Chondrocyte (in vitro differentiated cells): ENCODE measurements around the gene LONRF3. TPM values are rescaled to one million over a fixed set of nuclear protein-coding genes. Genes with fewer than 3 reads are reported as not detected.

Experiments
- DNase-seq: peaks from one replicate; pipeline ENCODE4 v3.0.0; 2021; ENCODE audit warnings: mixed read lengths, low spot score
- H3K27ac Mint-ChIP-seq: one replicate; pipeline ENCODE4 v1.8.0; 2021; ENCODE audit warnings: mild to moderate bottlenecking, moderate library complexity, mixed read lengths; ENCODE audit not compliant: unreplicated experiment
- H3K27me3 Mint-ChIP-seq: 2 replicates; pipeline ENCODE4 v1.8.0; 2021; ENCODE audit warnings: low read depth, mixed read lengths
- H3K36me3 Mint-ChIP-seq: 2 replicates; pipeline ENCODE4 v1.8.0; 2021; ENCODE audit warnings: low read depth, mixed read lengths
- H3K4me1 Mint-ChIP-seq: 2 replicates; pipeline ENCODE4 v1.8.0; 2021; ENCODE audit warnings: low read depth, mild to moderate bottlenecking, mixed read lengths
- H3K4me3 Mint-ChIP-seq: one replicate; pipeline ENCODE4 v1.8.0; 2021; ENCODE audit warnings: mild to moderate bottlenecking, moderate library complexity, mixed read lengths; ENCODE audit not compliant: unreplicated experiment
- H3K9me3 Mint-ChIP-seq: 2 replicates; pipeline ENCODE4 v1.8.0; 2021; ENCODE audit warnings: low read depth, mixed read lengths
- CTCF ChIP-seq: fragments of 200-600 bp; sonication (generic); IDR thresholded peaks from 2 replicates; pipeline ENCODE4 v1.5.0; 2021; ENCODE audit warnings: antibody characterized with exemption, mild to moderate bottlenecking, moderate library complexity
- total RNA-seq: library from RNA; stranded (reverse); gene quantifications from 3 replicates; pipeline ENCODE4 v1.2.1, GENCODE V29; 2021

Gene LONRF3
- total RNA-seq, 1 donor from 2014 or later, result 0.07 TPM

GRCh38 chrX:118974908-118975671 is 672 bp downstream of the LONRF3 start:
- Mint-ChIP-seq H3K9me3 (peaks cover 3% of the 10 kb centered on the region), H3K4me1 (peaks cover 13% of the 10 kb centered on the region), H3K4me3 (peak overlapping the region; percentile 77), H3K27ac (no peak overlapping the region), H3K36me3 (peaks cover 1% of the 10 kb centered on the region), H3K27me3 (peaks cover 26% of the 10 kb centered on the region)
- no peak for DNase-seq
- TF ChIP-seq CTCF, result peak; percentile 13

GRCh38 chrX:118975831-118976598 is 1.6 kb downstream of the LONRF3 start:
- Mint-ChIP-seq H3K27ac (no peak overlapping the region), H3K27me3 (peaks cover 19% of the 10 kb centered on the region)
- no peak for DNase-seq

GRCh38 chrX:118976599-118977340 is 2.4 kb downstream of the LONRF3 start:
- Mint-ChIP-seq H3K4me3 (peak overlapping the region; percentile 44), H3K36me3 (peaks cover 1% of the 10 kb centered on the region), H3K27me3 (peaks cover 15% of the 10 kb centered on the region), H3K9me3 (peaks cover 3% of the 10 kb centered on the region), H3K4me1 (peaks cover 13% of the 10 kb centered on the region), H3K27ac (no peak overlapping the region)
- no peak for TF ChIP-seq CTCF
- DNase-seq, result no peak

More at GRCh38 chrX:118975831-118976598, 1.6 kb downstream of the LONRF3 start:
- peak overlapping the region; percentile 77 for H3K4me3 Mint-ChIP-seq
- H3K4me1 Mint-ChIP-seq, result peaks cover 13% of the 10 kb centered on the region
- peaks cover 3% of the 10 kb centered on the region for H3K9me3 Mint-ChIP-seq
- H3K36me3 Mint-ChIP-seq, result peaks cover 1% of the 10 kb centered on the region
- no peak for TF ChIP-seq CTCF

- no peak overlapping the region for H3K27ac Mint-ChIP-seq
- H3K9me3 Mint-ChIP-seq, result peaks cover 5% of the 10 kb centered on the region
- no peak for TF ChIP-seq CTCF
- H3K36me3 Mint-ChIP-seq, result peaks cover 1% of the 10 kb centered on the region
- DNase-seq, result no peak
- no peak overlapping the region for H3K4me3 Mint-ChIP-seq
- H3K27me3 Mint-ChIP-seq, result peaks cover 15% of the 10 kb centered on the region
- H3K4me1 Mint-ChIP-seq, result peaks cover 13% of the 10 kb centered on the region
Observed at GRCh38 chrX:118977424-118977823, 3.0 kb downstream of the LONRF3 start.

- peaks cover 13% of the 10 kb centered on the region for H3K4me1 Mint-ChIP-seq
- H3K9me3 Mint-ChIP-seq, result peaks cover 8% of the 10 kb centered on the region
- H3K36me3 Mint-ChIP-seq, result peaks cover 1% of the 10 kb centered on the region
- no peak for TF ChIP-seq CTCF
- no peak for DNase-seq
- no peak overlapping the region for H3K27ac Mint-ChIP-seq
- H3K4me3 Mint-ChIP-seq, result no peak overlapping the region
- H3K27me3 Mint-ChIP-seq, result peaks cover 8% of the 10 kb centered on the region
Observed at GRCh38 chrX:118978451-118978850, 4.0 kb downstream of the LONRF3 start.
